HCT116 (cell line): Measurements from ENCODE around the gene VANGL1. TPM values are rescaled to one million over a fixed set of nuclear protein-coding genes. Genes with fewer than 3 reads are reported as not detected.

Experiments
- ATAC-seq: fragments of 200-7000 bp; cut with Tn5 transposase; 2 replicates; pipeline ENCODE4 v1.9.1; 2020; ENCODE audit warnings: mild to moderate bottlenecking, moderate library complexity
- Bru-seq: library from RNA; stranded (reverse); fragments of 400-500 nt; gene quantifications from one replicate; lab custom pipeline; 2021; lab: Mats Ljungman, UMichigan
- BruChase-seq, 2 experiments: library from RNA; stranded (reverse); fragments of 400-500 nt; gene quantifications; one replicate each; lab custom pipeline; 2021; lab: Mats Ljungman, UMichigan
- BruUV-seq: library from RNA; stranded (reverse); fragments of 400-500 nt; replicated peaks from 2 replicates; lab custom pipeline; 2021; lab: Mats Ljungman, UMichigan
- CTCF ChIA-PET: fragments of 300-600 bp; sonication (Branson Sonifier 250); formaldehyde crosslinking; loops from one replicate; lab custom pipeline; 2021; ENCODE audit warnings: antibody characterized with exemption; lab: Charles Lee
- POLR2A ChIA-PET: fragments of 300-600, 350-600 bp; sonication (Branson Sonifier 250); formaldehyde crosslinking; loops from one replicate; lab custom pipeline; 2021; ENCODE audit warnings: antibody characterized with exemption; lab: Charles Lee
- RAD21 ChIA-PET, 2 experiments: fragments of 300-600 bp; sonication (Branson Sonifier 250); formaldehyde crosslinking; loops; one replicate each; lab custom pipeline; 2023; ENCODE audit warnings: low total read pairs in 2 of 2; ENCODE audit not compliant: uncharacterized antibody in 2 of 2, unreplicated experiment in 2 of 2, low non-redundant PET in 1 of 2; lab: Charles Lee
- DNase-seq: peaks from one replicate; pipeline ENCODE4 v3.0.0-alpha.2; 2010; ENCODE audit warnings: low read depth, low spot score
- H2AFZ ChIP-seq: fragments of 200-600 bp; shearing (Covaris generic), sonication (generic); 2 replicates; pipeline ENCODE4 v1.6.1; 2017; ENCODE audit warnings: low read depth, mixed run types, mixed read lengths, antibody characterized with exemption, low read length; ENCODE audit not compliant: poor library complexity, severe bottlenecking
- H3K27ac ChIP-seq: 2 replicates; pipeline ENCODE4 v1.5.1; 2012; ENCODE audit warnings: low read depth, low read length
- H3K27me3 ChIP-seq: fragments of 200-600 bp; sonication (generic); 2 replicates; pipeline ENCODE4 v1.6.1; 2016; ENCODE audit warnings: mixed run types, low read length, mixed read lengths; ENCODE audit not compliant: insufficient read depth
- H3K36me3 ChIP-seq, 2 experiments: fragments of 200-500 bp in 1 of 2; fragments of 200-600 bp in 1 of 2; sonication (Bioruptor generic) in 1 of 2; sonication (generic) in 1 of 2; 2 replicates each; pipeline versions ENCODE4 v1.5.1 to v1.6.1; 2014 to 2016; ENCODE audit warnings: low read length in 2 of 2, inconsistent platforms in 1 of 2, mixed read lengths in 1 of 2, mixed run types in 1 of 2; ENCODE audit not compliant: insufficient read depth in 2 of 2, control insufficient read depth in 1 of 2
- H3K4me1 ChIP-seq, 2 experiments: fragments of 200-600 bp in 1 of 2; sonication (generic) in 1 of 2; 2 replicates each; pipeline versions ENCODE4 v1.5.1 to v1.6.1; 2012 to 2017; ENCODE audit warnings: low read length in 2 of 2, inconsistent platforms in 1 of 2, mild to moderate bottlenecking in 1 of 2, mixed read lengths in 1 of 2, mixed run types in 1 of 2, moderate library complexity in 1 of 2; ENCODE audit not compliant: insufficient read depth in 2 of 2, control insufficient read depth in 1 of 2
- H3K4me2 ChIP-seq: fragments of 200-600 bp; sonication (generic); 2 replicates; pipeline ENCODE4 v1.6.1; 2017; ENCODE audit warnings: mixed run types, low read length, mixed read lengths
- H3K4me3 ChIP-seq, 2 experiments: fragments of 200-600 bp in 1 of 2; sonication (generic) in 1 of 2; replicated peaks in 1 of 2; 2 replicates each; pipeline ENCODE4 v1.5.1; 2011 to 2016; ENCODE audit warnings: low read length in 2 of 2, control low read depth in 1 of 2, low read depth in 1 of 2, mild to moderate bottlenecking in 1 of 2, mixed read lengths in 1 of 2, mixed run types in 1 of 2
- H3K79me2 ChIP-seq: fragments of 200-600 bp; sonication (generic); 2 replicates; pipeline ENCODE4 v1.6.1; 2017; ENCODE audit warnings: mild to moderate bottlenecking, mixed run types, low read length, moderate library complexity, mixed read lengths; ENCODE audit not compliant: insufficient read depth
- H3K9ac ChIP-seq: fragments of 200-600 bp; sonication (generic); 2 replicates; pipeline ENCODE4 v1.6.1; 2016; ENCODE audit warnings: low read length, mixed read lengths
- H3K9me2 ChIP-seq: fragments of 200-600 bp; sonication (generic), shearing (Covaris generic); 2 replicates; pipeline ENCODE4 v1.6.1; 2017; ENCODE audit warnings: mixed run types, mild to moderate bottlenecking, moderate library complexity; ENCODE audit not compliant: insufficient read depth
- H3K9me3 ChIP-seq, 2 experiments: fragments of 200-500 bp in 1 of 2; fragments of 200-600 bp in 1 of 2; sonication (Bioruptor generic) in 1 of 2; sonication (generic) in 1 of 2; 2 replicates each; pipeline ENCODE4 v1.6.1; 2014 to 2017; ENCODE audit warnings: low read length in 2 of 2, mixed read lengths in 2 of 2, inconsistent platforms in 1 of 2, low read depth in 1 of 2, mild to moderate bottlenecking in 1 of 2, mixed run types in 1 of 2, moderate library complexity in 1 of 2; ENCODE audit not compliant: control insufficient read depth in 1 of 2, insufficient read depth in 1 of 2
- H4K20me1 ChIP-seq: fragments of 200-600 bp; sonication (generic), shearing (Covaris generic); 2 replicates; pipeline ENCODE4 v1.6.1; 2017; ENCODE audit warnings: mixed run types, mild to moderate bottlenecking, moderate library complexity; ENCODE audit not compliant: insufficient read depth
- FOSL1 ChIP-seq: IDR thresholded peaks from 2 replicates; pipeline ENCODE4 v1.6.1; 2012; ENCODE audit warnings: low read depth
- POLR2A ChIP-seq: IDR thresholded peaks from 2 replicates; pipeline ENCODE4 v1.7.0; 2011; ENCODE audit warnings: borderline replicate concordance; ENCODE audit not compliant: insufficient read depth, insufficient read length; ENCODE audit errors: extremely low read depth
- POLR2AphosphoS5 ChIP-seq: IDR thresholded peaks from 2 replicates; pipeline ENCODE4 v1.6.1; 2011; ENCODE audit warnings: mild to moderate bottlenecking, low read depth, low read length, moderate library complexity
- RAD21 ChIP-seq: IDR thresholded peaks from 2 replicates; pipeline ENCODE4 v1.6.1; 2012; ENCODE audit warnings: low read depth, mild to moderate bottlenecking
- SIN3A ChIP-seq: IDR thresholded peaks from 2 replicates; pipeline ENCODE4 v1.6.1; 2012; ENCODE audit warnings: low read depth
- ZFX ChIP-seq: fragments of 450-650 bp; IDR thresholded peaks from 2 replicates; pipeline ENCODE4 v1.6.1; 2017
- intact Hi-C: fragments of 100-400 bp; cut with micrococcal nuclease; formaldehyde crosslinking; loops from 2 replicates; pipeline ENCODE4 v1.10.0; 2022
- long read RNA-seq: library from polyadenylated mRNA; unstranded; transcript quantifications from one replicate; pipeline ENCODE4 v2.0.0, GENCODE V29; 2021; ENCODE audit not compliant: unreplicated experiment
- polyA plus RNA-seq: library from polyadenylated mRNA; unstranded; fragments of >200 nt; gene quantifications from 2 replicates; pipeline ENCODE4 v1.2.1, GENCODE V29; 2012; ENCODE audit warnings: missing spikeins
- total RNA-seq: library from RNA; stranded (reverse); gene quantifications from one replicate; pipeline ENCODE4 v1.2.1, GENCODE V29; 2021; ENCODE audit not compliant: unreplicated experiment
- TF ChIP-seq, protein P1 (sequence below), 3 experiments: fragments of 200-600 bp in 1 of 3; sonication (generic) in 1 of 3; IDR thresholded peaks in 2 of 3; conservative IDR thresholded peaks in 1 of 3; 2 replicates each; pipeline ENCODE4 v1.5.1; 2012 to 2017; ENCODE audit warnings: low read depth in 2 of 3, low read length in 2 of 3, antibody characterized with exemption in 1 of 3, borderline replicate concordance in 1 of 3, control low read depth in 1 of 3, mild to moderate bottlenecking in 1 of 3, mixed read lengths in 1 of 3, mixed run types in 1 of 3, moderate library complexity in 1 of 3; ENCODE audit not compliant: insufficient read depth in 1 of 3
- TF ChIP-seq, protein P2 (sequence below): IDR thresholded peaks from 2 replicates; pipeline ENCODE4 v1.6.1; 2012

The VANGL1 gene
- total RNA-seq, result 23.5 TPM
- 13.2 and 14.7 TPM in 2 replicates for polyA plus RNA-seq
- Bru-seq, nascent RNA, result percentile 70 among the genes with signal in this experiment
- BruChase-seq, experiment 1, labeled RNA remaining after a 6-hour chase, result percentile 63 among the genes with signal in this experiment
- BruChase-seq, experiment 2, labeled RNA remaining after a 2-hour chase, result percentile 78 among the genes with signal in this experiment
- long read RNA-seq, full-length matches to known transcripts, result 15 of 45 reads
- long read RNA-seq, partial matches to known transcripts, result 4 of 45 reads
- long read RNA-seq, other reads (novel, unspliced or antisense), result 26 of 45 reads

DNA sequence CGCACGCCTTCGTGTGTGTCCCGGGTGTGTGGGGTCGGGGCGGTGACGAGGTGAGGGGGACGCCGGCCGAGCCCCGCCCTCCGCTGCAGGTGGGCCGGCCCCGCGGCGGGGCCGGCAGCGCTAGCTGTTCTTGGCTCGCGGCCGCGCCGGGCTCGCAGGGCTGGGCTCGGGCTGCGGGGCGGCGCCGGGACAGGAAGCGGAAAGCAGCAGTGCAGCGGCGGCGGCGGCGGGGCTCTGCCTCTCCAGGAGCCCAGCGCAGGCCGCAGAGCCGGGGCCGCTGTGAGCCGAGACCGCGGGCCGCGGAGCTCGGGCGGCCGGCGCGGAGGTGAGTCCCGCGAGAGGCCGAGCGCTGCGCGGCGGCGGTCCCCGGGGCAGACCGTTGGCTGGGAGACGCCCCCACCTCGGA is at the start of gene VANGL1:
Gene VANGL1 (plus strand): TSS at position 209 of the 406 bp plus-strand sequence. CDS start 9,444 bp downstream, outside the sequence.
- H3K4me1 ChIP-seq, result peaks cover 9 to 27% of the 10 kb centered on the region in 2 experiments; a peak in 3 of 4 replicates
- H3K4me2 ChIP-seq, result peak within 1 kb of the TSS; percentile 95
- H3K27ac ChIP-seq, result peak within 1 kb of the TSS; percentile 88
- POLR2A ChIA-PET, result no interaction called here
- DNase-seq, result no peak
- no peaks in the 10 kb centered on the region for H3K9me3 ChIP-seq
- intact Hi-C loops, result loop anchor here (2.0 kb wide), 1 partner anchor 65 kb away; no protein-coding TSS in a partner anchor
- no peaks in the 10 kb centered on the region for H3K9me2 ChIP-seq
- RAD21 ChIA-PET, result interaction anchor here (0.7 to 1.6 kb wide), 3 partner anchors 27 to 65 kb away, joined by 3 to 5 read pairs (median 3); no protein-coding TSS in a partner anchor
- TF ChIP-seq POLR2A (peak; percentile 53), POLR2AphosphoS5 (peak; percentile 74), SIN3A (no peak), ZFX (peak; percentile 82)
- H3K79me2 ChIP-seq, result peaks cover 48% of the 10 kb centered on the region
- CTCF ChIA-PET, result interaction anchor here (2.5 kb wide), 1 partner anchor 33 kb away, joined by 7 read pairs; no protein-coding TSS in a partner anchor
- peak within 1 kb of the TSS; percentile 75 to 96 for H3K4me3 ChIP-seq
- BruUV-seq, result no TSS peak
- H2AFZ ChIP-seq, result peak within 1 kb of the TSS; percentile 24
- H3K36me3 ChIP-seq, result no peaks in the 10 kb centered on the region
- ATAC-seq, result peak; percentile 86
- no peaks in the 10 kb centered on the region for H3K27me3 ChIP-seq
- peak within 1 kb of the TSS; percentile 92 for H3K9ac ChIP-seq
- H4K20me1 ChIP-seq, result no peaks in the 10 kb centered on the region

DNA sequence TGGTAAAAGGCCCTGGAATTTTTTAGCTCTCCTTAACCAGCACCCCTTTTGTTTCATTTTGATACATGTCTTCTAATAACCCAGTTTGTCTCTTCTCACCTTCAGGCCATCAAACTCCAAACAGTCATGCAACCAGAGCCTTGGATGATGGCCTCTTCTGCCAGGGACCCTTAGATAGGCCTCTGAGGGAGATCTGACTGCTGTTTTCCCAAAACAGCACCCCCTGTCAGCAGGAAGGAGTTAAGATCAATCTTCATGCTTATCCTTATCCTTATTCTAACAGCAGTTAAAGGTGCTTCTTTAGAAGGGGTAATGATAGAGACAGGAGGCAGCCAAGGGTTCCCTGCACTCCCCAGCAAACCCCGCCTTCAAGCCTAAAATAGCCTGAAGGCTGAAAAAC is 49.5 kb upstream of the VANGL1 start:
- H3K79me2 ChIP-seq, result no peaks in the 10 kb centered on the region
- H4K20me1 ChIP-seq, result no peaks in the 10 kb centered on the region
- H3K36me3 ChIP-seq, result no peaks in the 10 kb centered on the region
- no peaks in the 10 kb centered on the region for H3K27me3 ChIP-seq
- H3K4me2 ChIP-seq, result no peak overlapping the region
- POLR2A ChIA-PET, result no interaction called here
- no peak overlapping the region for H3K4me3 ChIP-seq
- peaks cover 4% of the 10 kb centered on the region in 2 experiments; a peak in 2 of 4 replicates for H3K4me1 ChIP-seq
- no peak overlapping the region for H3K9ac ChIP-seq
- peaks cover 0 to 4% of the 10 kb centered on the region in 2 experiments; a peak in 1 of 4 replicates for H3K9me3 ChIP-seq
- H3K27ac ChIP-seq, result no peak overlapping the region
- RAD21 ChIA-PET, result no interaction called here
- no peaks in the 10 kb centered on the region for H3K9me2 ChIP-seq
- no peak overlapping the region for H2AFZ ChIP-seq
- no TSS peak for BruUV-seq
- TF ChIP-seq FOSL1 (no peak), RAD21 (no peak)
- TF ChIP-seq, protein P1, sequence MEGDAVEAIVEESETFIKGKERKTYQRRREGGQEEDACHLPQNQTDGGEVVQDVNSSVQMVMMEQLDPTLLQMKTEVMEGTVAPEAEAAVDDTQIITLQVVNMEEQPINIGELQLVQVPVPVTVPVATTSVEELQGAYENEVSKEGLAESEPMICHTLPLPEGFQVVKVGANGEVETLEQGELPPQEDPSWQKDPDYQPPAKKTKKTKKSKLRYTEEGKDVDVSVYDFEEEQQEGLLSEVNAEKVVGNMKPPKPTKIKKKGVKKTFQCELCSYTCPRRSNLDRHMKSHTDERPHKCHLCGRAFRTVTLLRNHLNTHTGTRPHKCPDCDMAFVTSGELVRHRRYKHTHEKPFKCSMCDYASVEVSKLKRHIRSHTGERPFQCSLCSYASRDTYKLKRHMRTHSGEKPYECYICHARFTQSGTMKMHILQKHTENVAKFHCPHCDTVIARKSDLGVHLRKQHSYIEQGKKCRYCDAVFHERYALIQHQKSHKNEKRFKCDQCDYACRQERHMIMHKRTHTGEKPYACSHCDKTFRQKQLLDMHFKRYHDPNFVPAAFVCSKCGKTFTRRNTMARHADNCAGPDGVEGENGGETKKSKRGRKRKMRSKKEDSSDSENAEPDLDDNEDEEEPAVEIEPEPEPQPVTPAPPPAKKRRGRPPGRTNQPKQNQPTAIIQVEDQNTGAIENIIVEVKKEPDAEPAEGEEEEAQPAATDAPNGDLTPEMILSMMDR (IDR thresholded peaks at IDR 0.05 in 2 of 3, conservative IDR thresholded peaks at IDR 0.05 in 1 of 3; ENCODE audit: borderline replicate concordance in 1 of 3, insufficient read depth in 1 of 3, low read depth in 2 of 3, low read length in 2 of 3), result 0 out of 6 replicates have a peak, but pooled peaks of 1 of the 3 experiments have one; percentile 11
- TF ChIP-seq, protein P2, sequence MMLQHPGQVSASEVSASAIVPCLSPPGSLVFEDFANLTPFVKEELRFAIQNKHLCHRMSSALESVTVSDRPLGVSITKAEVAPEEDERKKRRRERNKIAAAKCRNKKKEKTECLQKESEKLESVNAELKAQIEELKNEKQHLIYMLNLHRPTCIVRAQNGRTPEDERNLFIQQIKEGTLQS, result no peak
- ATAC-seq (no peak), DNase-seq (no peak)
- intact Hi-C loops, result no loop called here
- CTCF ChIA-PET, result interaction anchor here (4.0 kb wide), 1 partner anchor 455 kb away, joined by 21 read pairs; no protein-coding TSS in a partner anchor
